Measurements from ENCODE around the gene MAN2A2.
"Not testable (repeated sequence)": the region's sequence is repeated elsewhere in the genome, so short reads cannot be mapped to it uniquely, and the experiment has no call there.

MAN2A2 gene

DNA sequence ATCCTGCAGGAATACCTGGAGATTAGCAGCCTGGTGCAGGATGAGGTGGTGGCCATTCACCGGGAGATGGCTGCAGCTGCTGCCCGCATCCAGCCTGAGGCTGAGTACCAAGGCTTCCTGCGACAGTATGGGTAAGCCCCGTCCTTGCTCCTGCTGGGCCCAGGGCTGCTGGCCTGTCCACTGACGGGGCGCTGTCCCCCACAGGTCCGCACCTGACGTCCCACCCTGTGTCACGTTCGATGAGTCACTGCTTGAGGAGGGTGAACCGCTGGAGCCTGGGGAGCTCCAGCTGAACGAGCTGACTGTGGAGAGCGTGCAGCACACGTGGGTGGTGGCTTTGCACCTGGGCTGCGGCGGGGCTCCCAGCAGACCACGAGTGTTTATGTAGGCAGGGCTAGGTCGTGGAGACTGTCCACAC, 13.8 kb upstream of the MAN2A2 start:
- H3K9ac ChIP-seq (ENCODE audit: low read depth, low read length), result no peak overlapping the region
- H3K27me3 ChIP-seq (ENCODE audit: control insufficient read depth, insufficient read depth, low read length), result no peaks in the 10 kb centered on the region
- H3K36me3 ChIP-seq (ENCODE audit: control insufficient read depth, insufficient read depth, low read length), result peaks cover 3% of the 10 kb centered on the region
- H3K4me1 ChIP-seq (ENCODE audit: control insufficient read depth, insufficient read depth, low read length), result peaks cover 3% of the 10 kb centered on the region
- H3K9me3 ChIP-seq (ENCODE audit: control insufficient read depth, insufficient read depth, low read length), result no peaks in the 10 kb centered on the region
- H3K4me3 ChIP-seq (ENCODE audit: low read depth, low read length), result no peak overlapping the region

DNA sequence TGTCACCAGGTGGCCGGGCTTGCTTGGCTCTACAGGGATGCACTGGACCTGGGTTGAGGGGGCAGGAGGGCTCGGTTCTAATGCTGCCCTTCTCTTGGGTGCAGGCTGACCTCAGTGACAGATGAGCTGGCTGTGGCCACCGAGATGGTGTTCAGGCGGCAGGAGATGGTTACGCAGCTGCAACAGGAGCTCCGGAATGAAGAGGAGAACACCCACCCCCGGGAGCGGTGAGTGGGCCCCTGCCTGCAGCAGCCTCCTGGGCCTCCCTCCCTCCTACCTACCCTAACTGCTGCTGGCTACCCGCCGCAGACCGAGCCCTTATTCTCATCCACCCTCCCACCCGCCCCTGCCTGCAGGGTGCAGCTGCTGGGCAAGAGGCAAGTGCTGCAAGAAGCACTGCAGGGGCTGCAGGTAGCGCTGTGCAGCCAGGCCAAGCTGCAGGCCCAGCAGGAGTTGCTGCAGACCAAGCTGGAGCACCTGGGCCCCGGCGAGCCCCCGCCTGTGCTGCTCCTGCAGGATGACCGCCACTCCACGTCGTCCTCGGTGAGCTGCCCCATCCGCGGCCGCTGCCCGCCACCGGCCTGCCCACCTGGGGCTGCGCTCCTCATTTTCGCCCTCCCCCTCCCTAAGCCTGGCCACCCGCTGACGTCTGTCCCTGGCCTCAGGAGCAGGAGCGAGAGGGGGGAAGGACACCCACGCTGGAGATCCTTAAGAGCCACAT, 13.2 kb upstream of the MAN2A2 start:
- Histone ChIP-seq H3K4me1 (ENCODE audit: control insufficient read depth, insufficient read depth, low read length) (peaks cover 3% of the 10 kb centered on the region), H3K9me3 (ENCODE audit: control insufficient read depth, insufficient read depth, low read length) (no peaks in the 10 kb centered on the region), H3K36me3 (ENCODE audit: control insufficient read depth, insufficient read depth, low read length) (peaks cover 3% of the 10 kb centered on the region), H3K27me3 (ENCODE audit: control insufficient read depth, insufficient read depth, low read length) (no peaks in the 10 kb centered on the region), H3K9ac (ENCODE audit: low read depth, low read length) (no peak overlapping the region), H3K4me3 (ENCODE audit: low read depth, low read length) (no peak overlapping the region)

DNA sequence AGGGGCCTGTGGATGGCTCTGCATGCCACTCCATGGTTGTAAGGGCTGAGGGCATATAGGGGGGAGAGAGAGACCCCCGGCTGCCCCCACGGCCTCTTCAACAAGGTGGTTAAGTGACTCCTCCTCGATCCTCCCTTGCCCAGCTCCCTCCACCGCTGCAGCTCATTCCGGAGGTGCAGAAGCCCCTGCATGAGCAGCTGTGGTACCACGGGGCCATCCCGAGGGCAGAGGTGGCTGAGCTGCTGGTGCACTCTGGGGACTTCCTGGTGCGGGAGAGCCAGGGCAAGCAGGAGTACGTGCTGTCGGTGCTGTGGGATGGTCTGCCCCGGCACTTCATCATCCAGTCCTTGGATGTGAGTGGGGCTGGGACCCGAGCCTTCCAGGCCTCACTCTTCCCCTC, 12.3 kb upstream of the MAN2A2 start:
- Histone ChIP-seq H3K27me3 (ENCODE audit: control insufficient read depth, insufficient read depth, low read length) (no peaks in the 10 kb centered on the region), H3K4me3 (ENCODE audit: low read depth, low read length) (no peak overlapping the region), H3K9me3 (ENCODE audit: control insufficient read depth, insufficient read depth, low read length) (no peaks in the 10 kb centered on the region), H3K4me1 (ENCODE audit: control insufficient read depth, insufficient read depth, low read length) (peaks cover 3% of the 10 kb centered on the region), H3K9ac (ENCODE audit: low read depth, low read length) (no peak overlapping the region), H3K36me3 (ENCODE audit: control insufficient read depth, insufficient read depth, low read length) (peaks cover 3% of the 10 kb centered on the region)

DNA sequence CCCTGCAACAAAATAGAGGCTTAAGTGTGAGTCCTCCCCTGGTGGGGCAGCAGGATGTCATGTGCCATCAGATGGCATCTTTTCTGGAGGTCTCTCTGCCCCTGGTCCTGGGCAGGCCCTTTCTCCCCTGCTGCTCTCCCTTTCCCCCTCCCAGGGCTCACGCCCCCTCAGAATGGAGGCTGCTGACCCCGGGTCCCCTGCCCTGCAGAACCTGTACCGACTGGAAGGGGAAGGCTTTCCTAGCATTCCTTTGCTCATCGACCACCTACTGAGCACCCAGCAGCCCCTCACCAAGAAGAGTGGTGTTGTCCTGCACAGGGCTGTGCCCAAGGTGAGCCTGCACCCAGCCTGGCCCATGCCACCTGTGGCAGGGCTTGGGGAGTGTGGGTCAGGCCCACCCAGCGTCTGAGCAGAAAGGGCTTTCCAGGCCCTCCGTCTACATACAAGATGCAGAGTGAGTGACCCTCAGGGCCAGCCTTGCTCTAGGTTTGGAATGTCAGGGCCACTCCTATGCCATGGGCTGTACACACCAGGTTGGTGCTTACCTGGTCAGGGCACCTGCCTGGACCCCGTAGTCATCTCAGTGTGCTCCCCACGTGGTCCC, 11.7 kb upstream of the MAN2A2 start:
- H3K4me3 ChIP-seq (ENCODE audit: low read depth, low read length), result no peak overlapping the region
- peaks cover 3% of the 10 kb centered on the region for H3K36me3 ChIP-seq (ENCODE audit: control insufficient read depth, insufficient read depth, low read length)
- no peaks in the 10 kb centered on the region for H3K9me3 ChIP-seq (ENCODE audit: control insufficient read depth, insufficient read depth, low read length)
- no peaks in the 10 kb centered on the region for H3K27me3 ChIP-seq (ENCODE audit: control insufficient read depth, insufficient read depth, low read length)
- H3K4me1 ChIP-seq (ENCODE audit: control insufficient read depth, insufficient read depth, low read length), result peaks cover 3% of the 10 kb centered on the region
- no peak overlapping the region for H3K9ac ChIP-seq (ENCODE audit: low read depth, low read length)

DNA sequence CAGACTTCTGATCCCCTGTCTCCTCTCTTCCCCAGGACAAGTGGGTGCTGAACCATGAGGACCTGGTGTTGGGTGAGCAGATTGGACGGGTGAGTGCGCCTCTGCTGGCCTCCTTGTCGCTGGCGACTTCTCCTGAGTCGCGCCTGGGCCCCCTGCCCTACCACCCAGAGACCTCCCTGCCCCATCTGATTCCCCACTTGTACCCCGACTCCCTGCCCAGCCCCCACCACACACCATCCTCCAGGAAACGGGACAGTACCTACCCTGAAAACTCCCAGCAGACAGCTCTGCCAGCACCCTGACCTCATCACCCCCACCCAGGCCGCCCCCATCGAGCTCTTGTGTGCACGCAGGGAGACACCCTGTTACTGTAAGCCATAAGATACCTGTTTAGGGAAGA, 11.1 kb upstream of the MAN2A2 start:
- Histone ChIP-seq H3K36me3 (ENCODE audit: control insufficient read depth, insufficient read depth, low read length) (peaks cover 3% of the 10 kb centered on the region), H3K4me3 (ENCODE audit: low read depth, low read length) (no peak overlapping the region), H3K4me1 (ENCODE audit: control insufficient read depth, insufficient read depth, low read length) (peaks cover 3% of the 10 kb centered on the region), H3K9ac (ENCODE audit: low read depth, low read length) (no peak overlapping the region), H3K27me3 (ENCODE audit: control insufficient read depth, insufficient read depth, low read length) (no peaks in the 10 kb centered on the region), H3K9me3 (ENCODE audit: control insufficient read depth, insufficient read depth, low read length) (no peaks in the 10 kb centered on the region)

DNA sequence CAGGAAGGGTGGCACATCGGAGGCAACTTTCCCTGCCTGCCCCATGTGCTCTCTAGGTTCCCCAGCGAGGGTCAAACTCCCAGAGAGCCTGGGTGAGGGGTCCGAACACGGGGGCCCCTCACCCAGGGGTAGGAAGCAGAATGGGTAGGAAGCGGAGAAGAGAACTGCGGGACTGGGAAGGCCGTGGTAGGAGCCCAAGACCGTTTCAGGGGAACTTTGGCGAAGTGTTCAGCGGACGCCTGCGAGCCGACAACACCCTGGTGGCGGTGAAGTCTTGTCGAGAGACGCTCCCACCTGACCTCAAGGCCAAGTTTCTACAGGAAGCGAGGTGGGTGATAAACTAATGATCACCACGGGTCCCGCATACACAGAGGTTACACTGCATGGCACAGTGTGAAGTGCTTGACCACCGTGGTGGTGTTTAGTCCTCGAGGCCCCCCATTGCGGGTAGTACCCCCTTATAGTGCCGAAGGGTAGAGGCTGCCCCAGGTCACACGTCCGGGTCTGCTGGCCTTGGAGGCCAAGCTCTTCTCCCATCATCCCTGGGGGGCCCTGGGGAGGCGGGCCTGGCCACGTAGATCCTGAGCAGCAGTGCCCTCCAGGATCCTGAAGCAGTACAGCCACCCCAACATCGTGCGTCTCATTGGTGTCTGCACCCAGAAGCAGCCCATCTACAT, 10.5 kb upstream of the MAN2A2 start:
- H3K27me3 ChIP-seq (ENCODE audit: control insufficient read depth, insufficient read depth, low read length), result no peaks in the 10 kb centered on the region
- no peak overlapping the region for H3K4me3 ChIP-seq (ENCODE audit: low read depth, low read length)
- peaks cover 3% of the 10 kb centered on the region for H3K36me3 ChIP-seq (ENCODE audit: control insufficient read depth, insufficient read depth, low read length)
- H3K9ac ChIP-seq (ENCODE audit: low read depth, low read length), result no peak overlapping the region
- peaks cover 3% of the 10 kb centered on the region for H3K4me1 ChIP-seq (ENCODE audit: control insufficient read depth, insufficient read depth, low read length)
- H3K9me3 ChIP-seq (ENCODE audit: control insufficient read depth, insufficient read depth, low read length), result no peaks in the 10 kb centered on the region

DNA sequence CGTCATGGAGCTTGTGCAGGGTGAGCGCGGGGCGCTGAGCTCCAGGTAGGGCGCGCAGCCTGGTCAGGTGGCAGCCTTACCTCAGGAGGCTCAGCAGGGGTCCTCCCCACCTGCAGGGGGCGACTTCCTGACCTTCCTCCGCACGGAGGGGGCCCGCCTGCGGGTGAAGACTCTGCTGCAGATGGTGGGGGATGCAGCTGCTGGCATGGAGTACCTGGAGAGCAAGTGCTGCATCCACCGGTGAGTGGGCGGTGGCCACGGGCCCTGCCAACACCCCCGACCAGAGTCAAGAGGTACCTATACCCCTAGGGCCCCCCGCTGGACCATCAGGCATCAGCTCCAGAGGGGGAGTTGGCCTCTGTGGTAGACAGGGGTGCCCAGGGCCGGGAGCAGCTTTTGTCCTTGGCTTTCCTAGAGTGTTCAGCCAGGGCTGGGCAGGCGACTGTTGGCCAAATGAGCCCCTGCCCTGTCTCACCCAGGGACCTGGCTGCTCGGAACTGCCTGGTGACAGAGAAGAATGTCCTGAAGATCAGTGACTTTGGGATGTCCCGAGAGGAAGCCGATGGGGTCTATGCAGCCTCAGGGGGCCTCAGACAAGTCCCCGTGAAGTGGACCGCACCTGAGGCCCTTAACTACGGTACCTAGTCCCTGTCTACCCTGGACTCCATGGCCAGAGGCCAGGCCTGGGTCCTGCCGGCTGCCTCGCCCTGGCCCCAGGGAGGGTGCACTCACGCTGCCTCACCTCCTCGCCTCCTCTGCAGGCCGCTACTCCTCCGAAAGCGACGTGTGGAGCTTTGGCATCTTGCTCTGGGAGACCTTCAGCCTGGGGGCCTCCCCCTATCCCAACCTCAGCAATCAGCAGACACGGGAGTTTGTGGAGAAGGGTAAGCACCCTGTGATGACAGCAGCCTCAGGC, 9.7 kb upstream of the MAN2A2 start:
- peaks cover 3% of the 10 kb centered on the region for H3K36me3 ChIP-seq (ENCODE audit: control insufficient read depth, insufficient read depth, low read length)
- H3K9ac ChIP-seq (ENCODE audit: low read depth, low read length), result no peak overlapping the region
- no peak overlapping the region for H3K4me3 ChIP-seq (ENCODE audit: low read depth, low read length)
- H3K27me3 ChIP-seq (ENCODE audit: control insufficient read depth, insufficient read depth, low read length), result no peaks in the 10 kb centered on the region
- H3K9me3 ChIP-seq (ENCODE audit: control insufficient read depth, insufficient read depth, low read length), result no peaks in the 10 kb centered on the region
- H3K4me1 ChIP-seq (ENCODE audit: control insufficient read depth, insufficient read depth, low read length), result peaks cover 3% of the 10 kb centered on the region

DNA sequence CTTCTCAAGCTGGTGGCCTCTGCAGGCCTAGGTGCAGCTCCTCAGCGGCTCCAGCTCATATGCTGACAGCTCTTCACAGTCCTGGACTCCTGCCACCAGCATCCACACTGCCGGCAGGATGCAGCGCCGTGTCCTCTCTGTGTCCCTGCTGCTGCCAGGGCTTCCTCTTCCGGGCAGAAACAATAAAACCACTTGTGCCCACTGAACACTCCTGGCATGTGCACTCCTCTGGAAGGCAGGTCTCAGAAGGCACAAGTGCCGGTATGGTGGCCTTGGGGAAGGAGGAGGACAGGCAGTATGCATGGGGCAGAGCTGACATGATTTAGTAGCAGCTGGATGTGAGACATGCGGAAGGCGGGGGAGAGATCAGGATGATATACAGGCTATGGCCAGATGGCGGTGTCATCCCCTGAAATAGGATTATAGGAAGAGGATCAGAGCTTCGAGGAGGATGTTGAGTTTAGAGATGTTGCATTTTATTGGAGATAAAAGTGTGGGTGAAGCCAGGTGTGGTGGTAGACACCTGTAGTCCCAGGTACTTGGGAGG, 7.5 kb upstream of the MAN2A2 start:
- Histone ChIP-seq H3K27me3 (ENCODE audit: control insufficient read depth, insufficient read depth, low read length) (peaks cover 3% of the 10 kb centered on the region), H3K4me1 (ENCODE audit: control insufficient read depth, insufficient read depth, low read length) (no peaks in the 10 kb centered on the region), H3K4me3 (ENCODE audit: low read depth, low read length) (no peak overlapping the region), H3K9me3 (ENCODE audit: control insufficient read depth, insufficient read depth, low read length) (no peaks in the 10 kb centered on the region), H3K36me3 (ENCODE audit: control insufficient read depth, insufficient read depth, low read length) (peaks cover 3% of the 10 kb centered on the region), H3K9ac (ENCODE audit: low read depth, low read length) (no peak overlapping the region)

DNA sequence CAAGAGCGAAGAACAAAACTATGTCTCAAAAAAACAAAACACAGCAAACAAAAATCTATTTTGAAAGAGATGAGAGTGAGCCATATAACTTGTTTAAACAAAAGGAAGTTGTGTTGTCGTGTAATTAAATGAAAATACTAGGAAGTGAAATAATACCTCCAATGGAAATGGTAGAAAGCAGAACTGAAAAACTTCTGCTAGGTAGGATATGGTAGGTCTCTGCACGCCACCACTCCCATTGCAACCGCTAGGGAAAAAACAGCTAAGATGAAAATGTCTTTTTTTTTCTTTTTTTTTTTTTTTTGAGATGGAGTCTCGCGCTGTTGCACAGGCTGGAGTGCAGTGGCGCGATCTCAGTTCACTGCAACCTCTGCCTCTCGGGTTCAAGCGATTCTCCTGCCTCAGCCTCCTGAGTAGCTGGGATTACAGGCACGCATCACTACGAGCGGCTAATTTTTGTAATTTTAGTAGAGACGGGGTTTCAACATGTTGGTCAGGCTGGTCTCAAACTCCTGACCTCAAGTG, 5.9 kb upstream of the MAN2A2 start:
- not testable (repeated sequence) for H3K9ac ChIP-seq (ENCODE audit: low read depth, low read length); H3K36me3 ChIP-seq (ENCODE audit: control insufficient read depth, insufficient read depth, low read length); H3K4me3 ChIP-seq (ENCODE audit: low read depth, low read length); H3K9me3 ChIP-seq (ENCODE audit: control insufficient read depth, insufficient read depth, low read length); H3K4me1 ChIP-seq (ENCODE audit: control insufficient read depth, insufficient read depth, low read length); H3K27me3 ChIP-seq (ENCODE audit: control insufficient read depth, insufficient read depth, low read length)

DNA sequence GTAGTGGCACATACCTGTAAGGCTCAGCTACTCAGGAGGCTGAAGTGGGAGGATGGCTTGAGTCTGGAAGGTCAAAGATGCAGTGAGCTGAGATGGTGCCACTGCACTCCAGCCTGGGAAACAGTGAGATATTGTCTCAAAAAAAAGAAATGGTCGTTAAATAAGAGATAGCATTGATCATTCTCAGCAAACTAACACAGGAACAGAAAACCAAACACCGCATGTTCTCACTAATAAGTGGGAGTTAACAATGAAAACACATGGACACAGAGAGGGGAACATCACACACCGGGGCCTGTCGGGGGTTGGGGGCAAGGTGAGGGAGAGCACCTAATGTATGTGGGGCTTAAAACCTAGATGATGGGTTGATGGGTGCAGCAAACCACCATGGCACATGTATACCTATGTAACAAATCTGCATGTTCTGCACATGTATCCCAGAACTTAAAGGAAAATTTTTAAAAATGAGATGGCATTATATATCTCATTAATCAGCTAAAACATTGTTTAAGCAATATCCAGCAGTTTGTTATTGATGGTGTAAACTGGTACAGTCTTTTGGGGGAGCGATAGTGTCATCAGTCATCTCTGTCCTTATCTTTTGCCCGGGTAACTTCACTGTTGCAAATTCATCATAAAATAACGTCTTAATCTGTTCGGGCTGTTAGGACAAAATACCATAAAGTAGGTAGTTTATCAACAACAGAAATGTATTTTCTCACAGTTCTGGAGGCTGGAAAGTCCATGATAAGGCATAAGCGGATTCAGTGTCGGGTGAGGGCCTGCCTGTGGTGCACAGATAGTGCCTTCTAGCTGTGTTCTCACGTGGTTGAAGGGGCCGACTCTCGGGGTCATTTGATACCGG, 1.7 kb upstream of the MAN2A2 start:
- Histone ChIP-seq H3K4me1 (ENCODE audit: control insufficient read depth, insufficient read depth, low read length) (peaks cover 4% of the 10 kb centered on the region), H3K9me3 (ENCODE audit: control insufficient read depth, insufficient read depth, low read length) (no peaks in the 10 kb centered on the region), H3K27me3 (ENCODE audit: control insufficient read depth, insufficient read depth, low read length) (peaks cover 13% of the 10 kb centered on the region), H3K4me3 (ENCODE audit: low read depth, low read length) (no peak overlapping the region), H3K36me3 (ENCODE audit: control insufficient read depth, insufficient read depth, low read length) (peaks cover 4% of the 10 kb centered on the region), H3K9ac (ENCODE audit: low read depth, low read length) (no peak overlapping the region)
